GM18861 (cell line): ENCODE data around the gene DET1.
"Not testable (repeated sequence)": the region's sequence is repeated elsewhere in the genome, so short reads cannot be mapped to it uniquely, and the experiment has no call there.

ENCODE experiments used
- ATAC-seq: cut with Tn5 transposase; IDR thresholded peaks from one replicate; pipeline ENCODE4 v1.9.1; 2021; ENCODE audit not compliant: unreplicated experiment

Gene DET1

GRCh38 chr15:88541111-88541510 lies 5.4 kb downstream of the DET1 start:
- not testable (repeated sequence) for ATAC-seq

- not testable (repeated sequence) for ATAC-seq
Measured at GRCh38 chr15:88540350-88540749, 6.1 kb downstream of the DET1 start.

GRCh38 chr15:88539441-88539840 lies 7.0 kb downstream of the DET1 start:
- ATAC-seq, result no peak

GRCh38 chr15:88538972-88539371 lies 7.5 kb downstream of the DET1 start:
- ATAC-seq, result no peak

- no peak for ATAC-seq
Measured at GRCh38 chr15:88537591-88538317, 8.7 kb downstream of the DET1 start.

- ATAC-seq, result no peak
Measured at GRCh38 chr15:88535607-88536313, 10.7 kb downstream of the DET1 start.

GRCh38 chr15:88535100-88535499 lies 11.4 kb downstream of the DET1 start:
- no peak for ATAC-seq

GRCh38 chr15:88533376-88533775 lies 13.1 kb downstream of the DET1 start:
- ATAC-seq, result no peak

GRCh38 chr15:88529021-88529630 lies 17.4 kb downstream of the DET1 start:
- ATAC-seq, result no peak

- ATAC-seq, result no peak
Measured at GRCh38 chr15:88526247-88526879, 20.1 kb downstream of the DET1 start.

- ATAC-seq, result no peak
Measured at GRCh38 chr15:88525418-88525817, 21.1 kb downstream of the DET1 start.

GRCh38 chr15:88524094-88524493 lies 22.4 kb downstream of the DET1 start:
- not testable (repeated sequence) for ATAC-seq

GRCh38 chr15:88518903-88519302 lies 27.6 kb downstream of the DET1 start:
- ATAC-seq, result no peak

GRCh38 chr15:88513195-88513594 lies 33.3 kb downstream of the DET1 start:
- ATAC-seq, result no peak

GRCh38 chr15:88512601-88513000 lies 33.9 kb downstream of the DET1 start:
- ATAC-seq, result no peak

- ATAC-seq, result no peak
Measured at GRCh38 chr15:88512078-88512477, 34.4 kb downstream of the DET1 start.

- ATAC-seq, result no peak
Measured at GRCh38 chr15:88511161-88511560, 35.3 kb downstream of the DET1 start.

- no peak for ATAC-seq
Measured at GRCh38 chr15:88509964-88510363, 36.5 kb downstream of the DET1 start.

GRCh38 chr15:88509321-88509720 lies 37.2 kb downstream of the DET1 start:
- no peak for ATAC-seq

- ATAC-seq, result no peak
Measured at GRCh38 chr15:88506628-88507027, 39.9 kb downstream of the DET1 start.

- ATAC-seq, result no peak
Measured at GRCh38 chr15:88505721-88506120, 40.8 kb downstream of the DET1 start.

GRCh38 chr15:88504445-88504844 lies 42.0 kb downstream of the DET1 start:
- no peak for ATAC-seq
